NCI-H128 (cell line): ENCODE results near the gene GRHL3.

Source experiments
- DNase-seq: peaks from one replicate; lab custom pipeline; 2025; ENCODE audit not compliant: unreplicated experiment; lab: John Stamatoyannopoulos, UW

The GRHL3 gene

DNA sequence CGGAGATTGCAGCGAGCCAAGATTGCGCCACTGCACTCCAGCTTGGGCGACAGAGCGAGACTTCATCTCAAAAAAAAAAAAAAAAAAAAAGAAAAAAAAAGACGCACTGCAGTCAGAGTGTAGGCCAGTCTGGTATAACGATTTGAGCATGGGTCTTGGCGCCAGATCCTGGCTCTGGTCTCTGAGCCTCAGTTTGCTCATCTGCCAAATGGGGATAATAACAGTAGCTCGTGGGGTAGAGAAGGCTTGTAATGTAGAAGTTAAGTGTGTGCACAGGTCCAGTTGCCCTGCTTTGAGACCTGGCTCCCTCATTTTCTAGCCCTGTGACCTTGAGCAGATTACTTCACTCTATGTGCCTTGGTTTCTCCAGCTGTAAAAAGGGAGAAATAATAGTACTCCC lies 26.3 kb upstream of the GRHL3 start:
- no peak for DNase-seq

- DNase-seq: no peak
Measured at GRCh38 chr1:24293392-24294227, 25.5 kb upstream of the GRHL3 start.

- DNase-seq: no peak
Measured at GRCh38 chr1:24294228-24294672, 24.9 kb upstream of the GRHL3 start.

GRCh38 chr1:24294716-24295371 lies 24.3 kb upstream of the GRHL3 start:
- DNase-seq: no peak

GRCh38 chr1:24295535-24295934 lies 23.6 kb upstream of the GRHL3 start:
- DNase-seq: no peak

DNA sequence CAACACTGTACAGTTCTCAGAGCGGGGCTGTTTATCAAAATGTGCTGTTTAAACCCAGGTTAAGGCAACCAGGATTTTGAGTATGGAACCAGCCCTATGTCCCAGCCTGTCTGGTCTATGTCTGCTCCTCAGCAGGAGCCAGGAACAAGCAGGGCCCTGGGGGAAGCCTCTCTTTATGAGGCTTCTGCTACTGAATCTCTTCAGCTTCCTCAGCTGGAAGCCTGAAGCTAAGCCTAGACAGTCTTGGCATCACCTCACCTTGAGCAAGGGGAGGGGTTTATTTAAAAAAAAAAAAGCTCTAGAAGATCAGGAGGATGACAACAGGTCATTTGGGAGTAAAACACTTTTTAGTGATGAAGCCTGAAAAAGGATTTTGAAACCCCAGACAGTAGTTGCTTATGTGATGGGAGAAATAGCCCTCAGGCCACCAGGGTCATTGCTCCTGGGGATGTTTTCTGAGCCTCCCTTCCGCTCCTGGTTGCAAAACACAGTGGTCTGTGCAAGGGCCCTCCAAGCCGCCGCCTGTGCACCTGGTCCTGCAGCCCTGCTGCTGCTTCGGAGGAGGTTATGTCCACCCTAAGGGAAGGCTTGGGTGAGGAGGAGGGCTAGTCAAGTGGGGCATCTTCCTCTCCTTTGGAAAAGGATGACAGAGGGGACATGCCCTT lies 21.8 kb upstream of the GRHL3 start:
- DNase-seq: no peak

DNA sequence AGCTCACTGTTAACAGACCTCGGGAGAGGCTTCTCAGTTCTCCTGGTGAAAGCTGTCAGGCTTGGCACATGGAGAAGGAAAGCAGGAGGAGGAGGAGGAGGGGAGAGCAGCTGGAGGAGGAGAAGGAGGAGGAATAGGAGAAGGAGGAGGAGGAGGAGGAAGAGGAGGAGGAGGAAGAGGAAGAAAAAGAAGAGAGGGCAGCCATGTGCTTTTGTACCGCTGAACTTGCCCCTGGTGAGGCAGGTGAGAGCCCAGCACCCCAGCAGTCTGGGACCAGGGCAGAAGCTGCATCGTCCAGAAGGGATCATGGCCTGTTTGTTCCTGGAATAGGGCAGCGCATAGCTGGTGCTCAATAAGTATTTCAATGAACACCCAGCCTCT lies 21.3 kb upstream of the GRHL3 start:
- DNase-seq: no peak

- no peak for DNase-seq
Measured at GRCh38 chr1:24298606-24299005, 20.6 kb upstream of the GRHL3 start.

GRCh38 chr1:24299901-24300300 lies 19.3 kb upstream of the GRHL3 start:
- DNase-seq: no peak

GRCh38 chr1:24300971-24301784 lies 18.0 kb upstream of the GRHL3 start:
- no peak for DNase-seq

DNA sequence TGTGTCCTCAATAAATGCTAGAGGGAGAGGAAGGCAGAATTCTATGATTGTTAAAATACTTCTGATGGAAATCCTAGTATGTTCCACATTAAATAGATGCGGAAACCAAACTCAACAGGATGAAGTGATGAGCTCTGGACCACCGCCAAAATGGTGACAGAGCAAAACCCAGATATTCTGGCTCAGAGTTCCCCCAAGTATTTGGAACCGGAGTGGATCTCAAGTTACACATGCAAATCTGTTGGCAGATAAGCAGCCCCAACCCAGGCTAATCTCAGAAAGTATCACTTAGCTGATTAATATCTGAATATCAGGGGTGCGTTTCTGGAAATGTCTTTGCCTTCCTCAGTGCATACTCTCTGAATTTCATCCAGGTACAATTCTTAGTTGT lies 17.4 kb upstream of the GRHL3 start:
- peak; percentile 23 for DNase-seq

DNA sequence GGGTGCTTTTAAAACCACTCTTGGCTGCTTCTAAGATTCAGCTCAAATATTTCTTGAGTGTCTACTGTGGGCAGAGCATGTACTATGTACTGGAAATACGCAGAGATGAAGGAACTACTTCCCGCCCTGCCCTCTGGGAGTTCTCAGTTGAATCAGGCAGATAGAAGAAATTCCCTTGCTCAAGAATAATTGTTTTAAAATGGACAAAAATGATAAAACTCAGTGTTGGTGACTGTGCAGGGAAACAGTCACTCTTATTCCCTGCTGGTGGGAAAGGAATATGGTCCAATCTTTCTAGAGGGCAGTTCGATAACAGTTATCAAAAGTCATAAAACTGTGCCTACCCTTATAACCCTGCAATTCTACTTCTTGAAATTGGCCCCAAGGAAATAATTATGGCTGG lies 16.9 kb upstream of the GRHL3 start:
- no peak for DNase-seq

GRCh38 chr1:24303600-24303999 lies 15.6 kb upstream of the GRHL3 start:
- no peak for DNase-seq

GRCh38 chr1:24304763-24305162 lies 14.4 kb upstream of the GRHL3 start:
- DNase-seq: no peak

- DNase-seq: no peak
Measured at GRCh38 chr1:24308365-24309015, 10.7 kb upstream of the GRHL3 start.

- no peak for DNase-seq
Measured at GRCh38 chr1:24309762-24310485, 9.2 kb upstream of the GRHL3 start.

- DNase-seq: no peak
Measured at GRCh38 chr1:24311234-24311633, 7.9 kb upstream of the GRHL3 start.

GRCh38 chr1:24311741-24312140 lies 7.4 kb upstream of the GRHL3 start:
- DNase-seq: no peak

- DNase-seq: no peak
Measured at GRCh38 chr1:24315391-24315790, 3.8 kb upstream of the GRHL3 start.

- no peak for DNase-seq
Measured at GRCh38 chr1:24316645-24317044, 2.5 kb upstream of the GRHL3 start.
